GM23248 (cell line): ENCODE measurements around the gene RASSF3. TPM values are rescaled to one million over a fixed set of nuclear protein-coding genes. Genes with fewer than 3 reads are reported as not detected.

ENCODE experiments used
- DNase-seq: peaks from one replicate; pipeline ENCODE4 v3.0.0-alpha.2; 2015
- H2AFZ ChIP-seq: fragments of 200-600 bp; sonication (generic); 2 replicates; pipeline ENCODE4 v1.6.1; 2016; ENCODE audit warnings: antibody characterized with exemption
- H3F3A ChIP-seq: fragments of 200-600 bp; sonication (generic); 2 replicates; pipeline ENCODE4 v1.6.1; 2016; ENCODE audit warnings: mild to moderate bottlenecking, antibody characterized with exemption, mixed run types; ENCODE audit not compliant: insufficient read depth
- H3K27ac ChIP-seq: fragments of 200-600 bp; sonication (generic); 2 replicates; pipeline ENCODE4 v1.5.1; 2016; ENCODE audit warnings: mild to moderate bottlenecking
- H3K27me3 ChIP-seq: fragments of 200-600 bp; sonication (generic); replicated peaks from 2 replicates; pipeline ENCODE4 v1.6.1; 2016; ENCODE audit warnings: mild to moderate bottlenecking; ENCODE audit not compliant: insufficient read depth
- H3K36me3 ChIP-seq: fragments of 200-600 bp; sonication (generic); 2 replicates; pipeline ENCODE4 v1.6.1; 2016; ENCODE audit warnings: low read depth, mild to moderate bottlenecking
- H3K4me1 ChIP-seq: fragments of 200-600 bp; sonication (generic); 2 replicates; pipeline ENCODE4 v1.6.1; 2016; ENCODE audit warnings: mild to moderate bottlenecking; ENCODE audit not compliant: insufficient read depth
- H3K4me2 ChIP-seq: fragments of 200-600 bp; sonication (generic); one replicate; pipeline ENCODE4 v1.6.1; 2016; ENCODE audit warnings: mild to moderate bottlenecking; ENCODE audit not compliant: unreplicated experiment
- H3K4me3 ChIP-seq: fragments of 200-600 bp; sonication (generic); 2 replicates; pipeline ENCODE4 v1.5.1; 2016; ENCODE audit warnings: mild to moderate bottlenecking
- H3K79me2 ChIP-seq: fragments of 200-600 bp; sonication (generic); 2 replicates; pipeline ENCODE4 v1.6.1; 2016; ENCODE audit warnings: mild to moderate bottlenecking; ENCODE audit not compliant: insufficient read depth
- H3K9ac ChIP-seq: fragments of 200-600 bp; sonication (generic); 2 replicates; pipeline ENCODE4 v1.6.1; 2016; ENCODE audit warnings: mild to moderate bottlenecking
- H3K9me2 ChIP-seq: fragments of 200-600 bp; sonication (generic); 2 replicates; pipeline ENCODE4 v1.6.1; 2016; ENCODE audit warnings: mixed run types, mild to moderate bottlenecking, moderate library complexity; ENCODE audit not compliant: insufficient read depth
- H3K9me3 ChIP-seq: fragments of 200-600 bp; sonication (generic); one replicate; pipeline ENCODE4 v1.6.1; 2017; ENCODE audit warnings: low read depth
- H4K20me1 ChIP-seq: fragments of 200-600 bp; sonication (generic); 2 replicates; pipeline ENCODE4 v1.6.0; 2016; ENCODE audit not compliant: insufficient read depth
- EZH2 ChIP-seq: fragments of 200-600 bp; sonication (generic); IDR thresholded peaks from 2 replicates; pipeline ENCODE4 v1.6.1; 2018; ENCODE audit warnings: antibody characterized with exemption, mild to moderate bottlenecking; ENCODE audit not compliant: insufficient read depth, poor library complexity, severe bottlenecking
- EZH2phosphoT487 ChIP-seq: fragments of 200-600 bp; sonication (generic); IDR thresholded peaks from 2 replicates; pipeline ENCODE4 v1.6.1; 2018; ENCODE audit warnings: antibody characterized with exemption, moderate library complexity, mild to moderate bottlenecking, low read depth; ENCODE audit not compliant: insufficient read depth
- WGBS, 2 experiments: methylation state at CpG; one replicate each; pipeline ENCODE4 v1.1.6; 2015 to 2017; ENCODE audit warnings: low lambda C conversion rate in 2 of 2, low coverage in 1 of 2; ENCODE audit errors: missing lambda C conversion rate in 2 of 2; 5-methylcytosine and 5-hydroxymethylcytosine counted together
- in situ Hi-C: fragments of 300-500 bp; cut with MboI; formaldehyde crosslinking; loops from 2 replicates; pipeline ENCODE4 v1.15.0; 2020
- polyA plus RNA-seq: library from polyadenylated mRNA; unstranded; fragments of >200 nt; fragmentation: Nextera tagmentation; extraction: Ambion mirVana; gene quantifications from 2 replicates; pipeline ENCODE4 v1.2.1, GENCODE V29; 2016
- total RNA-seq: library from RNA; depleted of rRNA; stranded (reverse); fragments of >200 nt; shearing (Covaris generic); gene quantifications from 2 replicates; pipeline ENCODE4 v1.2.3, GENCODE V29; 2014

Gene RASSF3
- total and polyA plus RNA-seq, 2 experiments from 2014 or later, result 1.9 to 4.9 TPM

DNA sequence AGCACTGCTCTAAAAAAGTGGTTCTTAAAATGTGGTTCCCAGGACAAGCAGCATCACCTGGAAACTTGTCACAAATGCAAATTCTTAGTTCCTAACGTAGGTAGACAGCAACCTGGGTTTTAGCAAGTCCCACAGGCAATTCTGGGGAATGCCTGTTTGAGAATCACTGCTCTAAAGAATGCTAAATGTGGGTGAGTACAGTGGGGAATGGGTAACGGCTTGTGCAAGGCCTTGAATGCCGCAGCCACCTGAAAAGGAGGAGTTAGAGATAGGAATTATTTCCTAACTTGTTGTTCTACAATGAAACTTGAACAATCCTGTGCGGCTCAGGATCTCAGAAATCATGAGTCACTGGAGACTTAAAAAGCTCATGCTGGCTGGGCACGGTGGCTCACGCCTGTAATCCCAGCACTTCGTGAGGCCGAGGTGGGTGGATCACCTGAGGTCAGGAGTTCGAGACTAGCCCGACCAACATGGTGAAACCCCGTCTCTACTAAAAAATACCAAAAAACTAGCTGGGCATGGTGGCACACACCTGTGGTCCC is 114.0 kb downstream of the RASSF3 start:
- Histone ChIP-seq H3K27me3 (no peaks in the 10 kb centered on the region), H3K9ac (no peak overlapping the region), H3K4me1 (no peaks in the 10 kb centered on the region), H3K9me3 (no peaks in the 10 kb centered on the region), H4K20me1 (no peaks in the 10 kb centered on the region), H2AFZ (no peak overlapping the region), H3K4me2 (no peak overlapping the region), H3K9me2 (no peaks in the 10 kb centered on the region), H3K79me2 (no peaks in the 10 kb centered on the region), H3K4me3 (no peak overlapping the region), H3K27ac (no peak overlapping the region), H3K36me3 (peaks cover 10% of the 10 kb centered on the region; the same call in 1 of the 2 replicates), H3F3A (no peaks in the 10 kb centered on the region)
- in situ Hi-C loops, result no loop called here
- no peak for DNase-seq
- 96 to 98% methylated on average over 11 of the region's 11 CpGs for WGBS, 2 experiments
- TF ChIP-seq EZH2, result no peak
- TF ChIP-seq EZH2phosphoT487, result no peak

DNA sequence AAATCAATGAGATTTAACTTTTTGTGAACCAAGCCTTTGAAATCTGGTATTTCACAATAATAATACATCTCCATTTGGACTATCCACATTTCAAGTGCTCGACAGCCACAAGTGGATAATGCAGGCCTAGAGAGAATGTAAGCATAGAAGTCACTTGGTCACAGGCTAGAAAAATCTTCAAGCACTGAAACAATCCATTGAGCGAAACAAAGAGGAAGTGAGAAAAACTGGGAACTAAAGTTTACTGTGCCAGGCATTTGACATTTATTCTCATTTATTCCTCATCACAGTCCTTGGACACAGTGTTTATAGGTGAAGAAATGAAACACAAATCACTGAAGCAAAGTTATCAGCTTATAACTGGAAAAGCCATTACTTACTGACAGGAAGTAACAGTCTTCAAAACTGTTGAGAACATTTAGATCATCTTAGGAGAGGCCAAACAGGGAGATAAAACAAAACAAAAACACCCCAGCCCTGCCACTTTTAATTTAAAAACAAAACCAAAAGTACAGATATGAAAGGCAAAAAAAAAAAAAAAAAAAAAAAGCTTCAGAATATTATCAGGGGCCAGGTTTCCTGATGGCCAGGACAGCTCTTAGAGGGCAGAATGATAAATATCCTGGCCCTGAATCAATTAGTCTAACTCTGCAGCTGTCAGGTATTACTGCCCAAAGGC is 119.8 kb downstream of the RASSF3 start:
- no peak overlapping the region for H3K9ac ChIP-seq
- H3K79me2 ChIP-seq, result no peaks in the 10 kb centered on the region
- H3F3A ChIP-seq, result no peaks in the 10 kb centered on the region
- H3K36me3 ChIP-seq, result no peaks in the 10 kb centered on the region
- no peaks in the 10 kb centered on the region for H4K20me1 ChIP-seq
- H3K9me2 ChIP-seq, result no peaks in the 10 kb centered on the region
- no peak overlapping the region for H3K4me3 ChIP-seq
- H3K27me3 ChIP-seq, result no peaks in the 10 kb centered on the region
- no peak for DNase-seq
- no peak overlapping the region for H3K27ac ChIP-seq
- in situ Hi-C loops, result no loop called here
- no peak for TF ChIP-seq EZH2phosphoT487
- no peak overlapping the region for H3K4me2 ChIP-seq
- peaks cover 5% of the 10 kb centered on the region for H3K4me1 ChIP-seq
- no peak overlapping the region for H2AFZ ChIP-seq
- no peaks in the 10 kb centered on the region for H3K9me3 ChIP-seq
- WGBS, 2 experiments, result 96% methylated on average over 2 of the region's 2 CpGs

DNA sequence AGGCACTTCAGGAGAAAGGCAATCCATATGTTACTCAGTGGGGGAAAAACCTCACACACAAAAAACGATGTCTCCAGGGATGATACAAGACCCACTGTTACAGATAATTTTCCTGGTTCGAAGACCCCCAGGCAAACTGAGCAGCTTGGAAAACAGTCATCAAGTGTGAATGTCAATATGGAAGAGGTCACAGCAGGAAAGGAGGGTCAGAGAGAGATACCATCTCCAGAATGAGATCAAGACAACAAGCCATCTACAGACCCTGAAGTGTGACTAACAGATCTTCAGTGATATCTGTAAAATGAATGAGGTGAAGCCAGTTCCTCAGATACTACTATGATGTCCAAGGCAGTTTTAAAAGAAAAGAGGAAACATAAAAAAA is 120.3 kb downstream of the RASSF3 start:
- H3K4me1 ChIP-seq, result peaks cover 5% of the 10 kb centered on the region
- H3K27ac ChIP-seq, result no peak overlapping the region
- no peak for TF ChIP-seq EZH2phosphoT487
- TF ChIP-seq EZH2, result no peak
- H3K9me3 ChIP-seq, result no peaks in the 10 kb centered on the region
- H3K9ac ChIP-seq, result no peak overlapping the region
- no peaks in the 10 kb centered on the region for H3F3A ChIP-seq
- DNase-seq, result no peak
- no peak overlapping the region for H3K4me3 ChIP-seq
- no peaks in the 10 kb centered on the region for H3K79me2 ChIP-seq
- H3K9me2 ChIP-seq, result no peaks in the 10 kb centered on the region
- 95 to 97% methylated on average over 2 of the region's 2 CpGs for WGBS, 2 experiments
- no peak overlapping the region for H3K4me2 ChIP-seq
- H2AFZ ChIP-seq, result no peak overlapping the region
- H3K36me3 ChIP-seq, result no peaks in the 10 kb centered on the region
- H4K20me1 ChIP-seq, result no peaks in the 10 kb centered on the region
- no peaks in the 10 kb centered on the region for H3K27me3 ChIP-seq
- in situ Hi-C loops, result no loop called here

DNA sequence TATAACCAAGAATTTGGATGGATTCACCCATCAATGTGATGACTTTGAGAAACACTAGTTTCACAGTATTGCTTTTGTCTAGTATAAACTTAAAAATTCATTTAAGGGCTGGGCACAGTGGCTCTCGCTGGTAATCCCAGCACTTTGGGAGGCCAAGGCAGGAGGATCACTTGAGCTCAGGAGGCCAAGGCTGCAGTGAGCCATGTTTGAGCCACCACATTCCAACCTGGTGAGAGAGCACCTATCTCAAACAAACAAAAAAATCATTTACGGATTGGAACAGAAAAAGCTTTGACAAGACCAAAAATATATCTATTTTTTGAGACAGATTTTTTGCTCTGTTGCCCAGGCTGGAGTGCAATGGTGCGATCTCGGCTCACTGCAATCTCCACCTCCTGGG is 121.4 kb downstream of the RASSF3 start:
- no peak for TF ChIP-seq EZH2phosphoT487
- no peak for TF ChIP-seq EZH2
- Histone ChIP-seq H3K4me2 (no peak overlapping the region), H3K27ac (no peak overlapping the region), H4K20me1 (no peaks in the 10 kb centered on the region), H3K4me1 (peaks cover 5% of the 10 kb centered on the region), H3K27me3 (no peaks in the 10 kb centered on the region), H3F3A (no peaks in the 10 kb centered on the region), H3K9ac (no peak overlapping the region), H3K79me2 (no peaks in the 10 kb centered on the region), H3K9me2 (no peaks in the 10 kb centered on the region), H3K9me3 (no peaks in the 10 kb centered on the region), H2AFZ (no peak overlapping the region), H3K4me3 (no peak overlapping the region), H3K36me3 (no peaks in the 10 kb centered on the region)
- in situ Hi-C loops, result no loop called here
- WGBS, 2 experiments, result 98% methylated on average over 4 of the region's 4 CpGs
- DNase-seq, result no peak
